Astrocyte (in vitro differentiated cells and primary cell): ENCODE data around the gene DOCK11.

ENCODE experiments used
- EZH2 ChIP-seq: IDR thresholded peaks from 2 replicates; pipeline ENCODE4 v1.6.1; 2012; ENCODE audit warnings: mild to moderate bottlenecking, low read length, inconsistent platforms; ENCODE audit not compliant: insufficient read depth
- TF ChIP-seq, protein P1 (sequence below): IDR thresholded peaks from 2 replicates; pipeline ENCODE4 v1.5.1; 2011; ENCODE audit warnings: low read depth, mild to moderate bottlenecking, inconsistent platforms, low read length, moderate library complexity; ENCODE audit not compliant: insufficient read depth

- TF ChIP-seq, protein P1, sequence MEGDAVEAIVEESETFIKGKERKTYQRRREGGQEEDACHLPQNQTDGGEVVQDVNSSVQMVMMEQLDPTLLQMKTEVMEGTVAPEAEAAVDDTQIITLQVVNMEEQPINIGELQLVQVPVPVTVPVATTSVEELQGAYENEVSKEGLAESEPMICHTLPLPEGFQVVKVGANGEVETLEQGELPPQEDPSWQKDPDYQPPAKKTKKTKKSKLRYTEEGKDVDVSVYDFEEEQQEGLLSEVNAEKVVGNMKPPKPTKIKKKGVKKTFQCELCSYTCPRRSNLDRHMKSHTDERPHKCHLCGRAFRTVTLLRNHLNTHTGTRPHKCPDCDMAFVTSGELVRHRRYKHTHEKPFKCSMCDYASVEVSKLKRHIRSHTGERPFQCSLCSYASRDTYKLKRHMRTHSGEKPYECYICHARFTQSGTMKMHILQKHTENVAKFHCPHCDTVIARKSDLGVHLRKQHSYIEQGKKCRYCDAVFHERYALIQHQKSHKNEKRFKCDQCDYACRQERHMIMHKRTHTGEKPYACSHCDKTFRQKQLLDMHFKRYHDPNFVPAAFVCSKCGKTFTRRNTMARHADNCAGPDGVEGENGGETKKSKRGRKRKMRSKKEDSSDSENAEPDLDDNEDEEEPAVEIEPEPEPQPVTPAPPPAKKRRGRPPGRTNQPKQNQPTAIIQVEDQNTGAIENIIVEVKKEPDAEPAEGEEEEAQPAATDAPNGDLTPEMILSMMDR: no peak
- TF ChIP-seq EZH2: no peak
Observed at GRCh38 chrX:118550792-118551191, 55.2 kb downstream of the DOCK11 start.
